NT2/D1 (cell line): Measurements from ENCODE around the gene CDKN1C.

Experiments used
- YY1 ChIP-seq: IDR thresholded peaks from 2 replicates; pipeline ENCODE4 v1.6.1; 2011; ENCODE audit not compliant: insufficient read length, insufficient read depth
- ZNF274 ChIP-seq: IDR thresholded peaks from 2 replicates; pipeline ENCODE4 v1.6.1; 2011; ENCODE audit warnings: mild to moderate bottlenecking, low read depth, low read length

- TF ChIP-seq YY1 (no peak), ZNF274 (no peak)
These were observed 26.4 kb downstream of the CDKN1C start for GRCh38 chr11:2858995-2859698.
